Posterior vena cava (tissue), 2 donors: ENCODE results near the gene PSMC2. TPM values are rescaled to one million over a fixed set of nuclear protein-coding genes. Genes with fewer than 3 reads are reported as not detected.
"Not testable (repeated sequence)": the region's sequence is repeated elsewhere in the genome, so short reads cannot be mapped to it uniquely, and the experiment has no call there.

Experiments
- DNase-seq: peaks from one replicate; pipeline ENCODE4 v3.0.0-alpha.2; 2020; ENCODE audit warnings: low spot score
- intact Hi-C, 2 donors: fragments of 100-400 bp; cut with DNase I; formaldehyde crosslinking; loops; one replicate each; pipeline versions ENCODE4 v1.14.1 to v1.14.2; 2022 to 2023
- total RNA-seq, 2 donors: library from RNA; stranded (reverse); fragmentation: NEBNext Ultra II Directional; extraction: Animal tissue kit (Norgen Biotek cat#: 25700); gene quantifications; one replicate each; pipeline ENCODE4 v1.2.1, GENCODE V29; 2021
- donor health status: DM: yes; HTN: yes; CAD: no.
- donor health status: DM: yes; HTN: yes; CAD: no.

Gene PSMC2
- total RNA-seq, 2 donors from 2014 or later, result 97.8 to 105 TPM

DNA sequence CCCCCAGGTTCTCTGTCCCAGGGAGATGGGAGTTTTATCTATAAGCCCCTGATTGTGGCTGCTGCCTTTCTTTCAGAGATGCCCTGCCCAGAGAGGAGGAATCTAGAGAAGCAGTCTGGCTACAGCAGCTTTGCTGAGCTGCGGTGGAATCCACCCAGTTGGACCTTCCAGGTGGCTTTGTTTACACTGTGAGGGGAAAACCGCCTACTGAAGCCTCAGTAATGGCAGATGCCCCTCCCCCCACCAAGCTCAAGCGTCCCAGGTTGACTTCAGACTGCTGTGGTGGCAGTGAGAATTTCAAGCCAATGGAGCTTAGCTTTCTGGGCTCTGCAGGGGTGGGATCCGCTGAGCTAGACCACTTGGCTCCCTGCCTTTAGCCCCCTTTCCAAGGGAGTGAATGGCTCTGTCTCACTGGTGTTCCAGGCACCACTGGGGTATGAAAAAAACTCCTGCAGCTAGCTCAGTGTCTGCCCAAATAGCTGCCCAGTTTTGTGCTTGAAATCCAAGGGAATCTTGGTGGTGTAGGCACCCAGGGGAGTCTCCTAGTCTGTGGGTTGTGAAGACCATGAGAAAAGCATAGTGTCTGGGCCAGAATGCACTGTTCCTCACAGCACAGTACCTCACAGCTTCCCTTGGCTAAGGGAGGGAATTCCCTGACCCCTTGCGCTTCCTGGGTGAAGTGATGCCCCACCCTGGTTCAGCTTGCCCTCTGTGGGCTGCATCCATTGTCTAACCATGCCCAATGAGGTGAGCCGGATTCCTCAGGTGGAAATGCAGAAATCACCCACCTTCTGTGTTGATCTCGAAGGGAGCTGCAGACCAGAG, 58.6 kb downstream of the PSMC2 start:
- intact Hi-C loops, DNase-seq: not testable (repeated sequence)

DNA sequence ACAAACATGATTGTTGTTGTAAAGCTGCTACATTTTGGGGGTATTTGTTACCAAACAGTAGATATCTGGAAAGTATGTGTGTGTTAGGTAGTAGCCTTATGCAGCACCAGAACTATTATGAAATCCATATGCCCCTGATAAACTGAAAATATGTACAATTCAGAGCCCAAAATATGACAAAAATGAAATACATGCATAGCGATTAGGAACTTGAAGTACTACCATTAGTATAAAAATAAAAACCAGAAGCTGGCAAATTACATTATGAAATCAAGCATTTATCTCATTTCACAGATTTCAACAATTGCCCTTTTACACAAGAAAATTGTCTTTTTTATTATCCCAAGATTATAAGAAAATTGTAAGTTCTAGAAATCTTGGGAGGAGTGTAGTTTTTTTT, 64.7 kb downstream of the PSMC2 start:
- no peak for DNase-seq
- intact Hi-C loops, result no loop called here

DNA sequence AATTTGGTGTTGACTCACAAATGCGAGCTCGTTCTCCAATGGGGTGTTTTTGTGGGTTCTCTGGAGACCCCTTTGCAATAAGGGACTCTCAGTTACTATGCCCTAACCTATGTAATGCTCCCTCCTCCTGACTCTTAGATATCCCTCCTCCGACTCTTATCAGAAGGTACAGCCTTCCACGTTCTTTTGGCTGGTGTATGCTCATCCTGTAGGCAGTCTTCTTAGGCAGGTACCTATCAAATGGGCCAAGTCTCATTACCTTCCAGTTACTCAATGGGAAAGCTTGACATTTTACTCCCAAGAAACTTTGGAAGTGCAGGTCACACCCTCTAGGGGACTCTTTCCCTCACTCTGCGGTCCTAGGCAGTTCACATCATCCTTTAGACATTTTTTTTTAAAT, 66.0 kb downstream of the PSMC2 start:
- DNase-seq, result no peak
- intact Hi-C loops, result no loop called here

DNA sequence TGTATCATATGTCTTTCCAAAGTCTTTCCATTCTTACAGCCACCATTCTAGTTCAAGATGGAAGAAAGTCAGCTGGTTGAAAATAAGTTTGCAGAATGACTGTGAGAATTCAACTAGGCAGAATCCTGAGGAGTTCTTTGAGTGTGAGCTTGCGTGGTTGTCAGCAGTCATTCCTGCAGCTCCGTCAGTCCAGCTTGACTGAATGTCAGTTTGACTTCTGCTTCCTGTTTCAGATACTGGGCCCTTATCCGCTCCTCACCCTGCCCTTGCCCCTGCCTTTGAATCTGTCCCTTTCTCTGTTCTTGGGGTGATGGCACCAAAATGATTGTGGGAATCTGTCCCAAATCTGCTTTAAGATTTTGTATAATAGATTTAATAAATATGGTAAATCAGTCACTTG, 70.8 kb downstream of the PSMC2 start:
- DNase-seq, result no peak
- intact Hi-C loops, result no loop called here

Other genes starting within 250 kb of the PSMC2 start
- gene NAPEPLD, start 198.5 kb upstream of the PSMC2 start, total RNA-seq, result 10 to 100 TPM in 1 of 2 donors, 1 to 10 TPM in 1; 9.6 to 14.3 TPM
- gene PMPCB, start 50.2 kb upstream of the PSMC2 start, total RNA-seq, result 10 to 100 TPM; 38.7 to 43.5 TPM
- 10 to 100 TPM; 16.0 to 20.1 TPM for gene DNAJC2, start 2.9 kb upstream of the PSMC2 start, total RNA-seq
- not detected for gene SLC26A5, start 98.6 kb downstream of the PSMC2 start, total RNA-seq